PFSK-1 (cell line): ENCODE measurements around the gene PGAP3.

ENCODE experiments used
- FOXP2 ChIP-seq: optimal IDR thresholded peaks from 2 replicates; pipeline ENCODE3; 2011; ENCODE audit warnings: borderline replicate concordance, control low read depth, inconsistent platforms; ENCODE audit not compliant: insufficient read depth; ENCODE audit errors: extremely low read length, extremely low read depth
- POLR2AphosphoS5 ChIP-seq: IDR thresholded peaks from 2 replicates; pipeline ENCODE4 v1.6.1; 2012; ENCODE audit warnings: low read depth, mild to moderate bottlenecking, control low read depth, low read length, moderate library complexity
- REST ChIP-seq, 2 experiments: IDR thresholded peaks; 2 replicates each; pipeline versions ENCODE4 v1.6.1 to v1.8.0; 2011 to 2012; ENCODE audit warnings: low read depth in 2 of 2, low read length in 2 of 2, control low read depth in 1 of 2, inconsistent platforms in 1 of 2, mild to moderate bottlenecking in 1 of 2, moderate library complexity in 1 of 2; ENCODE audit not compliant: insufficient read depth in 1 of 2
- SIN3A ChIP-seq: IDR thresholded peaks from 2 replicates; pipeline ENCODE4 v1.6.1; 2012; ENCODE audit warnings: mild to moderate bottlenecking, low read length, moderate library complexity, borderline replicate concordance; ENCODE audit not compliant: insufficient read depth
- TAF1 ChIP-seq: IDR thresholded peaks from 2 replicates; pipeline ENCODE4 v1.6.1; 2012; ENCODE audit warnings: low read length, control low read depth, borderline replicate concordance; ENCODE audit not compliant: insufficient read depth

Gene PGAP3

DNA sequence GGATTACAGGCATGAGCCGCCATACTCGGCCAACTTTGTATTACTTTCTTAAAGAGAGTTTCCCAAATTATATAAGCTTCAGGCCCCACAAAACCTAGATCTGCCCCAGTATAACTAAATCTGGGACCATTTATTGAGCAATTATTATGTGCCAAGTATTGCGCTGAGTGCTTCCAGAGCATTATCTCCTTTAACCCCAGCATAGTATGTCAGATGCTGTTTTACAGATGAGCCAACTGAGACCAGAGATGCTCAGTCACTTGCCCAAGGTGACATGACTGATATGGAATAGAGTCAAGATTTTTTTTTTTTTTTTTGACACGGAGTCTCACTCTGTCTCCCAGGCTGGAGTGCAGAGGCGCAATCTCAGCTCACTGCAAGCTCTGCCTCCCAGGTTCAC, 10.1 kb upstream of the PGAP3 start:
- TF ChIP-seq REST (IDR thresholded peaks at IDR 0.05; ENCODE audit: insufficient read depth in 1 of 2, low read depth in 2 of 2, low read length in 2 of 2) (no peak), SIN3A (no peak), POLR2AphosphoS5 (no peak), FOXP2 (no peak), TAF1 (no peak)

DNA sequence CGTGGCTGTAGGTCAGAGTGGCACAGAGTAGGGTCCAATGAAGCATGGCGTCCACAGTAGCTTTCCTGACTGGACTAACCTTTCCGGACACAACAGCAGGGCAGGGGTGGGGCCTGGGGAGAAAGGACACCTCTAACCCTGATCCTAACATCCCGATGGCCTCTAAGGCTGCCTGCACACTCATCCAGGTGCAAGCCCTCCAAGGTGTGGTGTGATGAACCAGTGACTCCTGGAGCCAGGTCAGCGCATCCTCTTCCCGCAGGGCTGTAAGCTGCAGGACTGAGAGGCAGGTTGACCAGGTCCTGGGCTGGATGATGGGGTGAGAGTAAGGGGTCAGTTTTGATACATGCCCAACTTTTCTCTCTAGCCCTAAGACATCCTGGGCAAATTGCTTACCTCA, 8.9 kb upstream of the PGAP3 start:
- TF ChIP-seq FOXP2, result no peak
- TF ChIP-seq SIN3A, result no peak
- no peak for TF ChIP-seq TAF1
- no peak for TF ChIP-seq REST (IDR thresholded peaks at IDR 0.05; ENCODE audit: insufficient read depth in 1 of 2, low read depth in 2 of 2, low read length in 2 of 2)
- no peak for TF ChIP-seq POLR2AphosphoS5

DNA sequence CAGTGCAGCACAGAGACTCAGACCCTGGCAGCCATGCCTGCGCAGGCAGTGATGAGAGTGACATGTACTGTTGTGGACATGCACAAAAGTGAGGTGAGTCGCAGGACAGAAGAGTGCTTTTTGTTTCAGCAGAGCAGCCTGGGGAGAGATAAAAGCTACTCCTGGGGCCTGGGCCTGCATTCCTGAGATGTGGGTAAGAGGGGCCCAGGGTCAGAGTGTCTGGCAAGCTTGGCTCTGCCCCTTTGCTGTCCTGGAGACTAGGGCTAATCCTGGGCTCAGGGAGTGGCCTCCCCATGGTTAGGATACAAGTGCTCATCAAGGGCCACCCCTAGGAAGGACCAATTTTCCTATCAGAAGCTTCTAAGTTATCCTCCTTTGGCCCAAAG, 7.2 kb upstream of the PGAP3 start:
- TF ChIP-seq REST (IDR thresholded peaks at IDR 0.05; ENCODE audit: insufficient read depth in 1 of 2, low read depth in 2 of 2, low read length in 2 of 2), result no peak
- TF ChIP-seq FOXP2, result no peak
- no peak for TF ChIP-seq POLR2AphosphoS5
- no peak for TF ChIP-seq TAF1
- TF ChIP-seq SIN3A, result no peak

DNA sequence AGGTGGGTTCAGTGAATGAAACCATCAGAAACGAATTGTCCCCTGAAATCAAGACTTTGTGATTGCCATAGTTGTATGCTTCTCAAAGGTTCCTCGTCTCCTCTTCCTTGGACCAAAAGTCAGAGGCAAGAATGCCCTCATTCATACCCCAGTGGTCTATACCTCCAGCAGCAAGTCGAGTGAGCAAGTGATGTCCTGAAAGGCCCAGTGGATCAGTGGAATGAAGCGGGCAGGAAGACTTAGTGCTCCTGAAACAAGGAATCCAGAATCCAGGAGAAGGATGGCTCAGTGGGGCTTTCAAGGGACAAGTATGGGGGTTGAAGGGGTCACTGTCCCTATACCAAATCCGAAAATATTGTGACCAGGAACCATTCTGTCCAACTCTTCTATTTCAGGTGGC, 6.7 kb upstream of the PGAP3 start:
- TF ChIP-seq POLR2AphosphoS5, result no peak
- TF ChIP-seq REST (IDR thresholded peaks at IDR 0.05; ENCODE audit: insufficient read depth in 1 of 2, low read depth in 2 of 2, low read length in 2 of 2), result no peak
- no peak for TF ChIP-seq TAF1
- TF ChIP-seq SIN3A, result no peak
- TF ChIP-seq FOXP2, result no peak

DNA sequence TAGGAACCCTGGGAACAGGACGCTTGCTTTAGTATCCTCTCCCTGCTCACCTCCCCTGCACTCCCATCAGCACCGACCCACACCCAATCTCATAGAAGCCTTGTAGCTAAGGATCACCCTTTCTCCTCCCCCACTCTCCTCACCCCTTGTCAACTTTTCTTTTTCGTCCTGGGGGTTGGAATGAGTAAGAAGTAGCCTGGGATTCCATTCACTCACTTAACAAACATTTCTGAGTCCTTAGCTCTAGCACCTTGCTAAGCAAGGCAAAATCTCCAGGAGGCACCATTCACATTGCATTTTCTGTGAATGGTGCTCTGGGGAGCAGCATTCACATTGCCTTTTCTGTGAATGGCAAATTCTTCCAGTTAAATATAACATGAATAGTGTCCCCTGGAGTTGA, 1.1 kb upstream of the PGAP3 start:
- TF ChIP-seq POLR2AphosphoS5, result no peak
- TF ChIP-seq SIN3A, result no peak
- TF ChIP-seq TAF1, result no peak
- no peak for TF ChIP-seq FOXP2
- no peak for TF ChIP-seq REST (IDR thresholded peaks at IDR 0.05; ENCODE audit: insufficient read depth in 1 of 2, low read depth in 2 of 2, low read length in 2 of 2)
